HEK293 (cell line): Measurements from ENCODE around the gene CA12.

Experiments
- BCL11A ChIP-seq: fragments of 450-650 bp; formaldehyde crosslinking; IDR thresholded peaks from 2 replicates; pipeline ENCODE4 v1.5.1; 2016; ENCODE audit warnings: low read depth, missing biosample characterization, missing genetic modification characterization
- CTCF ChIP-seq: fragments of 450-650 bp; formaldehyde crosslinking; IDR thresholded peaks from 2 replicates; pipeline ENCODE4 v1.5.1; 2016; ENCODE audit warnings: missing biosample characterization, missing genetic modification characterization
- GLI2 ChIP-seq: fragments of 450-650 bp; formaldehyde crosslinking; IDR thresholded peaks from 2 replicates; pipeline ENCODE4; 2017; ENCODE audit warnings: missing biosample characterization, missing genetic modification characterization, low read depth, borderline replicate concordance
- MYNN ChIP-seq: fragments of 450-650 bp; formaldehyde crosslinking; IDR thresholded peaks from 2 replicates; pipeline ENCODE4 v1.5.1; 2016; ENCODE audit warnings: missing biosample characterization, missing genetic modification characterization, borderline replicate concordance
- ZBTB26 ChIP-seq: fragments of 450-650 bp; formaldehyde crosslinking; optimal IDR thresholded peaks from 2 replicates; pipeline ENCODE3; 2016; ENCODE audit warnings: missing biosample characterization, mild to moderate bottlenecking, missing genetic modification characterization
- ZBTB7A ChIP-seq: fragments of 450-650 bp; formaldehyde crosslinking; IDR thresholded peaks from 2 replicates; pipeline ENCODE4 v1.5.1; 2016; ENCODE audit warnings: low read depth, missing biosample characterization, missing genetic modification characterization
- ZFP41 ChIP-seq: fragments of 450-650 bp; formaldehyde crosslinking; IDR thresholded peaks from 2 replicates; pipeline ENCODE4 v1.5.1; 2016; ENCODE audit warnings: missing biosample characterization, missing genetic modification characterization, borderline replicate concordance
- ZNF157 ChIP-seq: fragments of 450-650 bp; formaldehyde crosslinking; IDR thresholded peaks from 2 replicates; pipeline ENCODE4 v1.5.1; 2016; ENCODE audit warnings: missing biosample characterization, missing genetic modification characterization
- ZNF23 ChIP-seq: fragments of 450-650 bp; formaldehyde crosslinking; IDR thresholded peaks from 2 replicates; pipeline ENCODE4 v1.5.1; 2016; ENCODE audit warnings: missing biosample characterization, missing genetic modification characterization, borderline replicate concordance
- ZNF248 ChIP-seq: fragments of 450-650 bp; formaldehyde crosslinking; IDR thresholded peaks from 2 replicates; pipeline ENCODE4 v1.5.1; 2017; ENCODE audit warnings: missing biosample characterization, missing genetic modification characterization
- ZNF324 ChIP-seq: fragments of 450-650 bp; formaldehyde crosslinking; IDR thresholded peaks from 2 replicates; pipeline ENCODE4 v1.5.1; 2016; ENCODE audit warnings: missing biosample characterization, missing genetic modification characterization
- ZNF600 ChIP-seq: fragments of 450-650 bp; formaldehyde crosslinking; IDR thresholded peaks from 2 replicates; pipeline ENCODE4 v1.5.1; 2016; ENCODE audit warnings: missing biosample characterization, missing genetic modification characterization
- ZNF660 ChIP-seq: fragments of 450-650 bp; IDR thresholded peaks from 2 replicates; pipeline ENCODE4 v1.5.1; 2018; ENCODE audit warnings: missing biosample characterization, mild to moderate bottlenecking, missing genetic modification characterization
- ZNF768 ChIP-seq: fragments of 450-650 bp; formaldehyde crosslinking; IDR thresholded peaks from 2 replicates; pipeline ENCODE4 v1.5.1; 2018; ENCODE audit warnings: missing biosample characterization, mild to moderate bottlenecking, missing genetic modification characterization

GRCh38 chr15:63418811-63419210 is 37.2 kb upstream of the CA12 start:
- no peak for TF ChIP-seq ZNF157 (tag by site-specific recombination)
- no peak for TF ChIP-seq GLI2
- TF ChIP-seq ZNF768 (tag by site-specific recombination) = no peak
- no peak for TF ChIP-seq ZNF660 (tag by site-specific recombination)
- TF ChIP-seq ZNF600 = no peak
- no peak for TF ChIP-seq ZBTB7A (tag by site-specific recombination)
- TF ChIP-seq ZBTB26 (tag by site-specific recombination) = no peak
- no peak for TF ChIP-seq ZNF248
- no peak for TF ChIP-seq CTCF (tag by site-specific recombination)
- no peak for TF ChIP-seq MYNN (tag by site-specific recombination)
- TF ChIP-seq BCL11A (tag by site-specific recombination) = no peak
- no peak for TF ChIP-seq ZNF23 (tag by site-specific recombination)
- TF ChIP-seq ZNF324 (tag by site-specific recombination) = no peak
- TF ChIP-seq ZFP41 (tag by site-specific recombination) = no peak
